CD4-positive, CD25-positive, alpha-beta regulatory T cell (primary cell): ENCODE measurements around the gene MC1R. TPM values are rescaled to one million over a fixed set of nuclear protein-coding genes. Genes with fewer than 3 reads are reported as not detected.
"Not testable (repeated sequence)": the region's sequence is repeated elsewhere in the genome, so short reads cannot be mapped to it uniquely, and the experiment has no call there.

Experiments used
- ATAC-seq, 2 donors: fragments of 150-1000 bp; cut with Tn5 transposase; one replicate each; pipeline ENCODE4 v1.10.0; 2021; ENCODE audit warnings: low read depth in 2 of 2, moderate number of reproducible peaks in 2 of 2, moderate library complexity in 1 of 2
- DNase-seq, 3 donors: peaks; one replicate each; pipeline versions ENCODE4 v3.0.0 to v3.0.0-alpha.2; 2012 to 2022; ENCODE audit warnings: mixed read lengths in 1 of 3
- H3K27ac ChIP-seq: one replicate; pipeline ENCODE4 v1.7.0; 2013; ENCODE audit warnings: mild to moderate bottlenecking, low read length; ENCODE audit not compliant: insufficient read depth, poor library complexity, severe bottlenecking
- H3K27me3 ChIP-seq: one replicate; pipeline ENCODE4 v1.7.0; 2013; ENCODE audit warnings: low read length; ENCODE audit not compliant: control insufficient read depth, insufficient read depth
- H3K36me3 ChIP-seq: one replicate; pipeline ENCODE4 v1.7.0; 2013; ENCODE audit warnings: mild to moderate bottlenecking, low read length, moderate library complexity; ENCODE audit not compliant: control insufficient read depth, insufficient read depth
- H3K4me1 ChIP-seq: 2 replicates; pipeline ENCODE4 v1.7.0; 2013; ENCODE audit warnings: mild to moderate bottlenecking, low read length; ENCODE audit not compliant: insufficient read depth, control insufficient read depth, poor library complexity, severe bottlenecking
- H3K4me3 ChIP-seq: one replicate; pipeline ENCODE4 v1.7.0; 2013; ENCODE audit warnings: low read depth, mild to moderate bottlenecking, low read length, moderate library complexity
- H3K9me3 ChIP-seq, 2 experiments: 1 replicate in 1 of 2; 2 replicates in 1 of 2; pipeline ENCODE4 v1.7.0; 2013; ENCODE audit warnings: low read length in 2 of 2, mild to moderate bottlenecking in 1 of 2, moderate library complexity in 1 of 2; ENCODE audit not compliant: control insufficient read depth in 2 of 2
- H3K27ac Mint-ChIP-seq, 3 donors: one replicate each; pipeline ENCODE4 v1.8.0; 2020 to 2022; ENCODE audit warnings: mild to moderate bottlenecking in 3 of 3, mixed read lengths in 3 of 3, moderate library complexity in 2 of 3
- H3K27me3 Mint-ChIP-seq: one replicate; pipeline ENCODE4 v1.8.0; 2022; ENCODE audit warnings: mild to moderate bottlenecking, mixed read lengths
- H3K36me3 Mint-ChIP-seq: one replicate; pipeline ENCODE4 v1.8.0; 2020; ENCODE audit warnings: mixed read lengths
- H3K4me1 Mint-ChIP-seq, 4 donors: one replicate each; pipeline ENCODE4 v1.8.0; 2020 to 2022; ENCODE audit warnings: mixed read lengths in 4 of 4, mild to moderate bottlenecking in 1 of 4
- H3K4me3 Mint-ChIP-seq, 4 donors: one replicate each; pipeline ENCODE4 v1.8.0; 2020 to 2022; ENCODE audit warnings: mild to moderate bottlenecking in 4 of 4, mixed read lengths in 4 of 4, moderate library complexity in 3 of 4
- H3K9me3 Mint-ChIP-seq, 7 donors: one replicate each; pipeline ENCODE4 v1.8.0; 2020 to 2022; ENCODE audit warnings: mixed read lengths in 7 of 7, mild to moderate bottlenecking in 3 of 7, moderate library complexity in 2 of 7
- polyA plus RNA-seq, 4 donors: library from polyadenylated mRNA; unstranded; fragments of 300-500 nt; fragmentation: Illumina TruSeq; gene quantifications; one replicate each; pipeline ENCODE4 v1.2.3, GENCODE V29; 2021
- total RNA-seq: library from RNA; stranded (reverse); gene quantifications from one replicate; pipeline ENCODE4 v1.2.3, GENCODE V29; 2022

MC1R gene
- total and polyA plus RNA-seq, 5 donors from 2014 or later, result 0.08 to 14.9 (median 0.28) TPM; not detected in 1

GRCh38 chr16:89962754-89963498 is 44.3 kb downstream of the MC1R start:
- no peaks in the 10 kb centered on the region for H3K27me3 Mint-ChIP-seq
- H3K9me3 ChIP-seq, result no peaks in the 10 kb centered on the region
- H3K36me3 ChIP-seq, result peaks cover 4% of the 10 kb centered on the region
- ATAC-seq (no peak), DNase-seq (no peak)
- H3K4me3 Mint-ChIP-seq, result no peak overlapping the region
- no peaks in the 10 kb centered on the region for H3K9me3 Mint-ChIP-seq
- no peak overlapping the region for H3K4me3 ChIP-seq
- no peaks in the 10 kb centered on the region for H3K27me3 ChIP-seq
- no peaks in the 10 kb centered on the region for H3K4me1 Mint-ChIP-seq
- peaks cover 26% of the 10 kb centered on the region for H3K36me3 Mint-ChIP-seq
- H3K27ac ChIP-seq, result no peak overlapping the region
- H3K27ac Mint-ChIP-seq, result no peak overlapping the region
- no peaks in the 10 kb centered on the region for H3K4me1 ChIP-seq

- Mint-ChIP-seq H3K36me3 (peaks cover 15% of the 10 kb centered on the region), H3K4me3 (no peak overlapping the region), H3K27me3 (no peaks in the 10 kb centered on the region), H3K4me1 (no peaks in the 10 kb centered on the region), H3K9me3 (no peaks in the 10 kb centered on the region), H3K27ac (no peak overlapping the region)
- Histone ChIP-seq H3K27me3 (no peaks in the 10 kb centered on the region), H3K9me3 (no peaks in the 10 kb centered on the region), H3K27ac (no peak overlapping the region), H3K36me3 (peaks cover 4% of the 10 kb centered on the region), H3K4me1 (no peaks in the 10 kb centered on the region), H3K4me3 (no peak overlapping the region)
- ATAC-seq (no peak), DNase-seq (no peak)
Observed at GRCh38 chr16:89964201-89964600, 45.5 kb downstream of the MC1R start.

- Histone ChIP-seq H3K36me3 (peaks cover 4% of the 10 kb centered on the region), H3K27ac (no peak overlapping the region), H3K9me3 (no peaks in the 10 kb centered on the region), H3K4me1 (no peaks in the 10 kb centered on the region), H3K27me3 (no peaks in the 10 kb centered on the region), H3K4me3 (no peak overlapping the region)
- Mint-ChIP-seq H3K27me3 (no peaks in the 10 kb centered on the region), H3K4me1 (peaks cover 0 to 4% (median 2%) of the 10 kb centered on the region in 4 donors), H3K9me3 (no peaks in the 10 kb centered on the region), H3K4me3 (no peak overlapping the region), H3K36me3 (peaks cover 3% of the 10 kb centered on the region), H3K27ac (peak overlapping the region in 1 of 3 donors; percentile 38)
- DNase-seq (no peak), ATAC-seq (no peak)
Observed at GRCh38 chr16:89965447-89966225, 47.0 kb downstream of the MC1R start.

GRCh38 chr16:89966756-89967155 is 48.1 kb downstream of the MC1R start:
- Mint-ChIP-seq H3K27me3 (no peaks in the 10 kb centered on the region), H3K4me1 (peaks cover 0 to 13% (median 3%) of the 10 kb centered on the region in 4 donors), H3K9me3 (no peaks in the 10 kb centered on the region), H3K36me3 (peaks cover 3% of the 10 kb centered on the region), H3K4me3 (peak overlapping the region in 1 of 4 donors; percentile 40), H3K27ac (no peak overlapping the region)
- peaks cover 10% of the 10 kb centered on the region for H3K4me1 ChIP-seq
- no peak for DNase-seq
- H3K9me3 ChIP-seq, result no peaks in the 10 kb centered on the region
- peaks cover 4% of the 10 kb centered on the region for H3K36me3 ChIP-seq
- H3K27ac ChIP-seq, result no peak overlapping the region
- ATAC-seq, result no peak
- H3K27me3 ChIP-seq, result no peaks in the 10 kb centered on the region
- no peak overlapping the region for H3K4me3 ChIP-seq

GRCh38 chr16:89967436-89967835 is 48.8 kb downstream of the MC1R start:
- H3K9me3 ChIP-seq, H3K36me3 ChIP-seq, H3K4me3 ChIP-seq, H3K27ac ChIP-seq, H3K27ac Mint-ChIP-seq, ATAC-seq, H3K27me3 ChIP-seq, H3K36me3 Mint-ChIP-seq, DNase-seq, H3K27me3 Mint-ChIP-seq, H3K4me3 Mint-ChIP-seq, H3K9me3 Mint-ChIP-seq: not testable (repeated sequence)
- H3K4me1 ChIP-seq, result peaks cover 15% of the 10 kb centered on the region
- H3K4me1 Mint-ChIP-seq, result peaks cover 0 to 15% (median 3%) of the 10 kb centered on the region in 4 donors

GRCh38 chr16:89968074-89968473 is 49.4 kb downstream of the MC1R start:
- H3K36me3 ChIP-seq, ATAC-seq, H3K4me3 Mint-ChIP-seq, H3K9me3 ChIP-seq, DNase-seq, H3K9me3 Mint-ChIP-seq, H3K27ac ChIP-seq, H3K4me3 ChIP-seq, H3K27me3 ChIP-seq, H3K27me3 Mint-ChIP-seq, H3K27ac Mint-ChIP-seq, H3K36me3 Mint-ChIP-seq: not testable (repeated sequence)
- H3K4me1 ChIP-seq, result peaks cover 16% of the 10 kb centered on the region
- H3K4me1 Mint-ChIP-seq, result peaks cover 0 to 18% (median 5%) of the 10 kb centered on the region in 4 donors

- H3K4me1 Mint-ChIP-seq, result peaks cover 12 to 33% (median 16%) of the 10 kb centered on the region in 4 donors
- Histone ChIP-seq H3K4me3 (no peak overlapping the region), H3K36me3 (no peaks in the 10 kb centered on the region), H3K4me1 (peaks cover 23% of the 10 kb centered on the region), H3K27ac (no peak overlapping the region), H3K9me3 (no peaks in the 10 kb centered on the region), H3K27me3 (no peaks in the 10 kb centered on the region)
- H3K4me3 Mint-ChIP-seq, result peak overlapping the region in 2 of 4 donors; percentile 21 to 63
- no peak for DNase-seq
- no peak for ATAC-seq
- peaks cover 0 to 2% (median 0%) of the 10 kb centered on the region in 7 donors for H3K9me3 Mint-ChIP-seq
- H3K27me3 Mint-ChIP-seq, result no peaks in the 10 kb centered on the region
- H3K36me3 Mint-ChIP-seq, result peaks cover 4% of the 10 kb centered on the region
- no peak overlapping the region for H3K27ac Mint-ChIP-seq
Observed at GRCh38 chr16:89969741-89970410, 51.2 kb downstream of the MC1R start.
